Nephron progenitor cell (in vitro differentiated cells): ENCODE measurements around the gene MUS81.
A peak's percentile ranks its signal among the peaks of the same experiment; 100 is the strongest.

Experiments used
- DNase-seq: peaks from one replicate; pipeline ENCODE4 v3.0.0; 2021
- H3K27ac Mint-ChIP-seq: 2 replicates; pipeline ENCODE4 v1.8.0; 2021; ENCODE audit warnings: mild to moderate bottlenecking, moderate library complexity, mixed read lengths
- H3K27me3 Mint-ChIP-seq: 2 replicates; pipeline ENCODE4 v1.8.0; 2021; ENCODE audit warnings: mild to moderate bottlenecking, low read depth, mixed read lengths; ENCODE audit not compliant: poor library complexity
- H3K36me3 Mint-ChIP-seq: 2 replicates; pipeline ENCODE4 v1.8.0; 2021; ENCODE audit warnings: low read depth, mixed read lengths
- H3K4me1 Mint-ChIP-seq: 2 replicates; pipeline ENCODE4 v1.8.0; 2021; ENCODE audit warnings: mixed read lengths
- H3K4me3 Mint-ChIP-seq: 2 replicates; pipeline ENCODE4 v1.8.0; 2021; ENCODE audit warnings: mild to moderate bottlenecking, moderate library complexity, mixed read lengths
- H3K9me3 Mint-ChIP-seq: 2 replicates; pipeline ENCODE4 v1.8.0; 2021; ENCODE audit warnings: mild to moderate bottlenecking, moderate library complexity, mixed read lengths
- CTCF ChIP-seq: fragments of 200-600 bp; sonication (generic); IDR thresholded peaks from 2 replicates; pipeline ENCODE4 v1.5.0; 2021; ENCODE audit warnings: antibody characterized with exemption

The MUS81 gene

GRCh38 chr11:65872586-65873317 lies 12.5 kb downstream of the MUS81 start, which contains the start of gene EFEMP2:
TSS of gene EFEMP2 (minus strand) at chr11:65872800. CDS start at chr11:65872354, 446 bp downstream.
- no peaks in the 10 kb centered on the region for H3K9me3 Mint-ChIP-seq
- no peak for TF ChIP-seq CTCF
- H3K27ac Mint-ChIP-seq: peak within 1 kb of the TSS; percentile 83
- peak; percentile 74 for DNase-seq
- no peaks in the 10 kb centered on the region for H3K27me3 Mint-ChIP-seq
- peak within 1 kb of the TSS; percentile 91 for H3K4me3 Mint-ChIP-seq
- peaks cover 38% of the 10 kb centered on the region for H3K4me1 Mint-ChIP-seq
- no peaks in the 10 kb centered on the region for H3K36me3 Mint-ChIP-seq

- Mint-ChIP-seq H3K4me1 (peaks cover 39% of the 10 kb centered on the region), H3K4me3 (peak overlapping the region; percentile 91), H3K9me3 (no peaks in the 10 kb centered on the region), H3K36me3 (no peaks in the 10 kb centered on the region), H3K27me3 (no peaks in the 10 kb centered on the region), H3K27ac (peak overlapping the region; percentile 83)
- peak; percentile 98 for DNase-seq
- no peak for TF ChIP-seq CTCF
Measured at GRCh38 chr11:65873318-65874156, 13.3 kb downstream of the MUS81 start.

GRCh38 chr11:65879617-65880016 lies 19.4 kb downstream of the MUS81 start, which contains the start of gene CTSW:
TSS of gene CTSW (plus strand) at chr11:65879837. CDS start at chr11:65879855, 18 bp downstream.
- H3K27me3 Mint-ChIP-seq: no peaks in the 10 kb centered on the region
- no peaks in the 10 kb centered on the region for H3K9me3 Mint-ChIP-seq
- TF ChIP-seq CTCF: no peak
- DNase-seq: no peak
- H3K36me3 Mint-ChIP-seq: peaks cover 10% of the 10 kb centered on the region
- peak within 1 kb of the TSS; percentile 32 for H3K27ac Mint-ChIP-seq
- H3K4me1 Mint-ChIP-seq: peaks cover 13% of the 10 kb centered on the region
- H3K4me3 Mint-ChIP-seq: no peak within 1 kb of the TSS

GRCh38 chr11:65880027-65880426 lies 19.8 kb downstream of the MUS81 start:
- Mint-ChIP-seq H3K4me1 (peaks cover 15% of the 10 kb centered on the region), H3K4me3 (no peak overlapping the region), H3K27me3 (no peaks in the 10 kb centered on the region), H3K36me3 (peaks cover 14% of the 10 kb centered on the region), H3K9me3 (no peaks in the 10 kb centered on the region), H3K27ac (no peak overlapping the region)
- DNase-seq: no peak
- TF ChIP-seq CTCF: no peak

GRCh38 chr11:65880844-65881421 lies 20.7 kb downstream of the MUS81 start:
- DNase-seq: no peak
- no peak for TF ChIP-seq CTCF

More at GRCh38 chr11:65880844-65881421, 20.7 kb downstream of the MUS81 start:
- Mint-ChIP-seq H3K27me3 (no peaks in the 10 kb centered on the region), H3K4me1 (peaks cover 15% of the 10 kb centered on the region), H3K4me3 (no peak overlapping the region), H3K36me3 (peaks cover 23% of the 10 kb centered on the region), H3K9me3 (no peaks in the 10 kb centered on the region), H3K27ac (no peak overlapping the region)
